AG04449 (cell line): ENCODE results near the gene RAD51B.

Experiments
- CTCF ChIA-PET: fragments of 350-600 bp; formaldehyde crosslinking; extraction: SDS; loops from one replicate; lab custom pipeline; 2021; ENCODE audit warnings: antibody characterized with exemption; lab: Yijun Ruan, JAX
- POLR2A ChIA-PET: fragments of 400-600, 350-600 bp; formaldehyde crosslinking; extraction: SDS; loops from one replicate; lab custom pipeline; 2020; ENCODE audit warnings: antibody characterized with exemption, inconsistent platforms; lab: Yijun Ruan, JAX
- DNase-seq: peaks from one replicate; pipeline ENCODE4 v3.0.0-alpha.2; 2010; ENCODE audit warnings: low read depth, low spot score
- H3K4me3 ChIP-seq: 2 replicates; pipeline ENCODE4 v1.5.1; 2011; ENCODE audit warnings: low read depth, mild to moderate bottlenecking, control low read depth, low read length
- CTCF ChIP-seq: IDR thresholded peaks from one replicate; pipeline ENCODE4 v1.5.1; 2011; ENCODE audit warnings: mild to moderate bottlenecking, moderate library complexity, low read length, control low read depth, inconsistent platforms; ENCODE audit not compliant: insufficient read depth; ENCODE audit errors: missing control alignments

Gene RAD51B

GRCh38 chr14:68234101-68234905 is 414.7 kb downstream of the RAD51B start:
- TF ChIP-seq CTCF = no peak
- POLR2A ChIA-PET = no interaction called here
- CTCF ChIA-PET = interaction anchor here (1.0 to 2.6 kb wide), 4 partner anchors 10 to 583 kb away, joined by 3 to 8 read pairs (median 7); no protein-coding TSS in a partner anchor
- H3K4me3 ChIP-seq = no peak overlapping the region
- DNase-seq = no peak

GRCh38 chr14:68235011-68235410 is 415.4 kb downstream of the RAD51B start:
- ChIA-PET POLR2A (no interaction called here), CTCF (interaction anchor here (1.0 to 2.4 kb wide), 4 partner anchors 9 to 291 kb away, joined by 3 to 7 read pairs (median 7); no protein-coding TSS in a partner anchor)
- DNase-seq = no peak
- no peak overlapping the region for H3K4me3 ChIP-seq
- no peak for TF ChIP-seq CTCF

- POLR2A ChIA-PET = interaction anchor here (0.6 kb wide), 1 partner anchor 22 kb away, joined by 3 read pairs; no protein-coding TSS in a partner anchor
- H3K4me3 ChIP-seq = no peak overlapping the region
- DNase-seq = no peak
- no peak for TF ChIP-seq CTCF
- CTCF ChIA-PET = interaction anchor here (1.6 to 2.4 kb wide), 5 partner anchors 10 to 304 kb away, joined by 3 to 8 read pairs (median 7); no protein-coding TSS in a partner anchor
Measured at GRCh38 chr14:68236582-68237458, 417.2 kb downstream of the RAD51B start.

GRCh38 chr14:68238551-68238950 is 419.0 kb downstream of the RAD51B start:
- TF ChIP-seq CTCF = no peak
- no peak for DNase-seq
- H3K4me3 ChIP-seq = no peak overlapping the region
- ChIA-PET POLR2A (no interaction called here), CTCF (interaction anchor here (1.6 to 2.4 kb wide), 4 partner anchors 8 to 578 kb away, joined by 3 to 9 read pairs (median 8); no protein-coding TSS in a partner anchor)

GRCh38 chr14:68238976-68239375 is 419.4 kb downstream of the RAD51B start:
- DNase-seq = no peak
- ChIA-PET POLR2A (no interaction called here), CTCF (interaction anchor here (1.6 to 2.4 kb wide), 4 partner anchors 8 to 578 kb away, joined by 3 to 9 read pairs (median 8); no protein-coding TSS in a partner anchor)
- TF ChIP-seq CTCF = no peak
- H3K4me3 ChIP-seq = no peak overlapping the region
